ENCODE results near the gene ATRIP.

ATRIP gene

DNA sequence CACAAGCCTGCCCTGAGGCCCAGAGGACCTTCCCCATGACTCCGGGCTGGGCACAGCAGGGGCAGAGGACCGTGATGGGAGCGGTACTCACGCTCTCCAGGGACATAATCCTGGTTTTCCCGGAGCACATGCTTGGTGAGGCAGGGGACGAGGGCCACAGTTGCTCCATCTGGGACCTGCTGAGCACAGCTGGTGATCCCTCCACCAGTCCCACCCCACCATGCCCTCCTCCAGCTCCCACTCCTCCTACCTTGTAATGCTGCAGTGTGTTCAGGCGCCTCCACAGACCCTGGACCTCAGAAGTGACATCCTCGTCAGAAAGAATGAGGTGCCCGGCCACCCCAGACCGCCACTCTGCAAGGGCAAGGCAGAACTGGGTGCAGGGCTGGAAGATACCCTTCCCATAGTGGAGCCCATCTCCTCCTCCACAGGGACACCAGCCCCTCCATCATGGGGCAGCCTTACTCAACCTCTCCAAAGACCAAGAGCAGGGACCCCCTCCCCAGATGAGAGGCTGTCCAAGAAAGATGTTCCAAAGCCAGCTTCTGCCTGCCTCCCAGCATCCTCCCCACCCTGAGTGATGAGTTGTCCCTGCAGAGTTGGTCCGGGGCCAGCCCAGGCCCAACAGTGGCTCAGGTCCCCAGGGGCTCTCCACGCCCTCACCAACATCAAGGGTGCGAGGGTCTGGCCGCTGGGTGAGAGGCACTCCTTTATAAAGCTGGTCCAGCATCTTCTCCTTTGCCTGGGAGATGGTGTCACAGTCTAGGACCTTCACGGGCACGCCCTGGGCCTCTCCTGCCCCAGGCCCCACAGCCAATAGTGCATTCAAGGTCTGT, 36.1 kb upstream of the ATRIP start:
- DNase-seq = no peak

DNA sequence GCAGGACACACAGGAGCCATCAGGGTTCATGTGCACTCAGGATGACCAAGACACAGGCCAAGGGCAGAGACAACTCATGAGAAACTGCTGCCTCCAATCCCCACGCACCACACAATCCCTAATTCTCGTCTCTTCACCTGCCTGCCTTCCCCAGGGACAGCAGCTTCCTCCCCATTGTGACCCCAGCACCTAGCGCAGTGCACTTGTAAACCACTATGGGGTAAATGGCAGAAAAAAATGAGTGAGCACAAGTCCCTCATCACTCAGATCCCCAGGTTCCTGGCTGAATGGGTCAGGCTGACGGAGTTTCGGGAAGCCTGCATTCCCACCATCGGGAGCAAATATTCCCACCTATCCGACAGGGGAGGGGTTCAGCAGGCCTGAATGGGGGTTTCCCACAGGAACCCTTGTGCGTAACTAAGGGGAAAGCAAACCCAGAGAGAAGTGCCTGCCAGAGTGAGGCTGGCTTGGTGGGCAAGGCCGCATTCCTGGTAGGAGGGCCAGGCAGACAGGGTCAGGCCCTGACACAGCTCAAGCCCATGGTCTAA, 35.4 kb upstream of the ATRIP start:
- DNase-seq = no peak

DNA sequence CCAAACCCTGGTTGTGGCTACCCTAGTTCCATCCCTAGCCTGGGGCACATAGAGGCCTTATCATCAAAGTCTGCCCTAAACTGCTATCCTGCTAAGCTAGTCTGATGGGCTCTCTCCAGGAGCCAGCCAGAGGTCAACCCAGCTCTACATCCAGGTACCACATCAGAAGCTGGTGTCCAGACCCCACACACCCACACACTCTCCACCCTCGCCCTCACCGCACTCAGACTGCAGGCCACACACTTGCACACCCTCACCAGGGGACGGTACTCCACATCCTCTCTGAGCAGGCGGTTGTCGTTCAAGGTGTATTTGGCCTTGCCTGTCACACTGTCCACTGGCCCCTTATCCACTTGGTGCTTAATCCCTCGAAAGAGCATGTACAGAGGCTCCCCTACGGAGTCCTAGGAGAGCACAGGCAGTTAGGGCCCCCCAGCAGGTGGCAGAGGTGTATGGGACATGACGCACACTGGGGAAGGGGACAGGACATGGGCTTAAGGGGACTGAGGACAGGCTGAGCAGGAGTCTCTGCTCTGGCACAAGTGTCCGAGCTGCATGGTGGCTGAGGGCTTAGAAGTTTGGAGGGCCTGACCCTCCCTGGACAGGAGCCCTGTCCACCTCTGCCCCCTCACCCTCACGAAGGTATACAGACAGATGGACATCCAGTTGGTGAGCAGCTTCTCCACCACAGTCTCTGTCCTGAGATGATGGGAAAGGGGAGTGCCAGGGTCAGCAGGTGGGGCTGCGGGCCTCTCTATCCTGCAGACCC, 34.7 kb upstream of the ATRIP start:
- no peak for DNase-seq

DNA sequence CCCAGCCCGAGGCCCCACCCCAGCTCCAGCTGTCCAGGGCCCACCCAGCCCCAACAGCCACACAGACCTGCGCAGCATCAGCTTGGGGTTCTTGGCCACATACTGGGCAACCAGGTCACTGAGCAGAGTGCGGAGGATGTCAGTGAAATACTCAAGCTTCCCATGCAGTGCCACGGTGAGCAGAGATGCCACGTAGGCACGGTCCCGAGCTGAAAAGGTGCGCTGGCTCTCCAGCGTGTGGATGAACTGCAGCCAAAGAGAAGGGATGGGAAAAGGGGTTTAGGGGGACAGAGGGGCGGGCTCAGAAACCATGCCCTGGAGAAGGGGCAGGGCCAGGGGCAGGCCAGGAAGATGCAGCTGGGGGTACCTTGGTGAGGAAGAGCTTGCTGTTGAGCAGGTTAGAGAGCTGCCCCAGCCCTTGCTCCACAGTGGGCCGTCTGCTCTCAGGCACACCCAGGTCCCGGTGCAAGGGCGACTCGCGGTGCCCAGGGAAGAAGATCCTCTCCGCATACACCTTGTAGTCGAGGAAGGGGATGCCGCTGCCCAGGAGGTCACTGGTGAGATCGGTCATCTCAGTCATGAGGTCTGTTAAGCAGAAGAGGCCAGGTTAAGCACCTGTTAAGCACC, 34.0 kb upstream of the ATRIP start:
- DNase-seq = no peak

DNA sequence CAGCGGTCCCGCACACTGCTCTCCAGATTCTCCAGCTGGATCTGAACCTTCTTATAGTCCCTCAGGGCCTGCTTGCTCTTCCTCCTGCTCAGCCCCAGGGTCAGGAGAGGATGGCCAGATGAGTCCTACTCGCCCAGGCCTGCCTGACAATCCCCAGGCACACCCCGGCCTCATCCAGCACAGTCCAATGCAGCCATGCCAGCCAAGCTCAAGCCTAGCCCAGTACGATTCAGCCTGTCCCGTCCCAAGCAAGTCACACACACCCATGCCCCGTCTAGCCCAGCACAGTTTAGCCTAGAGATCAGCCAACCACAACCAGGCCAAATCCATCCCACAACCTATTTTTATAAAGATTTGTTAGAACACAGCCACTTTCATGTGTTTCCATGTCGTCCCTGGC, 33.5 kb upstream of the ATRIP start:
- no peak for DNase-seq

DNA sequence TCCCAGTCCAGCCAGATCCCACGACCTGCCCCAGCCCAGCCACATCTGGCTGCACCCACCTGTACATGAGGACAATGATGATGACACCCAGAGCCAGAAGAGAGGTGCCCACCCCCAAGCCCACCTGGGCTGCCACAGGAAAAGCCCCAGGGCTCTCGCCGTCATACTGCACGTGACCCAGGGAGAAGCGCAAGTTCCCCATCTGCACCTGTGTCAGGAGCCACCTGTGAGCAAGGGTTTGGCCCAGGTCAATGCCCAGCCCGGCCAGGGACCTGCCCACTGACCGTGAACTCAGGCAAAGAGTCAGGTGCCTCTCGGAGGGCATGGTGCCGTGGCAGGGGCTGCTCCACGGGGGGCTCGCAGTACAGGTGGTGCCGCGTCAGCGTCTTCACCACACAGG, 32.9 kb upstream of the ATRIP start:
- no peak for DNase-seq

DNA sequence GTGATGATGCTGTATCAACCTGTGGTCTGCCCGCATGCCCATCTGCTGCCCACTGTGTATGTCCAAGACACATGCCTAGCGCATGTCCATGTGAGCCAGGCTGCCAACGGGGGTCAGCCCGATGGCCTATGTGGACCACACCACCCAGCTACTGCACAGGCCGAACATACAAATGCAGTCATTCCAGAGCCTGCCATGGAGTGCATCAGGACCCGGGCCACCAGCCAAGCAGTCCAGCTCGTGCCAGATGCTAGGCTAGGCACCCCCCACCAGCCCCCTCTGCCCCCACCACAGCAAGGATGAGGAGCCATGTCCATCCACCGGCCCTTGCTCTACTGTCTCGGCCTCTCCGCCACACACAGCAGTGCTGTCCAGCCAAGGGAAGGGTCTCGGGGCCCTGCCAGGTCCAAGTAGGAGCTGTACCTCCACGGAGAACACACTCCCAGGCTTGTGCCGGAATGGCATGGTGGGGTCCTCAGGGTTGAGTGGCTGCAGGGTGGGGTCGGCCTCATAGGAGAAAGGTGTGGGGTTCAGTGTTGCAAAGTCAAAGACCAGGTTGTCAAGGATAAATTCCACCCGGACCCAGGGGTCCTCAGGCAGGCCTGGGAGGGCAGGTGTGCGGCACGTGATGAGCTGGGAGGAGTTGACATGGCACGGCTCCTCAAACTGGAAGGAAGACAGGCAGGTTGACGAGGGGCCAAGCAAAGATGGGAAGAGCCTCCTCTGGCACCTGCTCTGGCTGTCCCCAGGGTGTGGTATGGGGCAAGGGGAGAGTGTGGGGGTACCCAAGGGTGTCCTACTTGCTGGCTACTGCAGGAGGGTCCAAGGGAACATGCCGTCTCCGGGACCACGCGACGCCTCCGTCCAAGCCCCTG, 31.9 kb upstream of the ATRIP start:
- no peak for DNase-seq

DNA sequence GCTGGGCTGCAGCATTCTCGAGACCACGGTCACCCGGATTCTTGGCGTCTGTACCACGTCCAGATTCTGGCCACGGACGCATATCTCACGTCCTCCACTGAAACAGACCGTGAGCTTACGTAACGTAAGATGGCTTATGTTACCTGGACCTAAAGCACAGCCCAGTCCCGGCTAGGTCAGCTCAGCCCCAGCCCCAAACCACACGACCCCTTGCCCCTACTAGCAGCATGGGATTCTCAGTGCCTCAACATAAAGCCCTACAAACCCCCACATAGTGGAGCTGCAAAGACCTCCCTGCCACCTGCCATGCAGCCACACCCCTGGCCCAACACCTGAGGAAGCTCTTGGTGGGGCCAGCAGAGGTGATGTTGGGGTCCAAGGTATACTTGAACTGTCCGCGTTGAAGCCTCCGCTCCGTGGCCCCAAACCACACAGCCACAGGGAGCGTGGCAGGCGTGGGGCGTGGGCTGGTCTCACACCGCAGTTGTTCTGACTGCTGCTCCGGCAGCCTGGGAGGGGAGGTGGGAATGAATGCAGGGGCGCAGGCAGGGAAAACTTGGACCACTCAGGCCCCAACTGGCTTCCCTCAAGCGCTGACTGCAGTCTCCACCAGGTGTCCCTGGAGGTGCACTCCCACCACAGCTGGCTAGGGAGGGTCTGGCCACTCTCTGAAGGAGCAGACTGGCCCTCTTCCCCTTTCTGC, 31.1 kb upstream of the ATRIP start:
- DNase-seq = no peak

DNA sequence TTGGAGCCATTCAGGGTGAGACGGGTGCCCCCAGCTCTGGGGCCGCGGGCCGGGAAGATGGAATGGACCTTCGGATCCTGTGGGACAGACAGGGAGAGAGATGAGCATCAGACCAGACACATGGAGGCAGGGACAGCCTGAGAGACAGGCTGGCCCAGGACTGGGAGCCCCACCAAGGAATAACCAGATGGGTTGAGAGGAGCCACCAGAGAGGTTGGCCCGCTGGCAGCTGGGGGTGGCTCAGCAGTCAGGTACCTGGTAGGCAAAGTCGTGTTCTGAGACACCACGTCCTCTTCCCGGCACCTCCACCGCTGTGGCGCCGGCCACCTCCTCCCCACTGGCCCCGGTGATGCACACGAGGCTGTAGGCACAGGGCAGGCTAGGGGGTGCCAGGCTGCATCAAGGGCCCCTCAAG, 30.4 kb upstream of the ATRIP start:
- DNase-seq = no peak

DNA sequence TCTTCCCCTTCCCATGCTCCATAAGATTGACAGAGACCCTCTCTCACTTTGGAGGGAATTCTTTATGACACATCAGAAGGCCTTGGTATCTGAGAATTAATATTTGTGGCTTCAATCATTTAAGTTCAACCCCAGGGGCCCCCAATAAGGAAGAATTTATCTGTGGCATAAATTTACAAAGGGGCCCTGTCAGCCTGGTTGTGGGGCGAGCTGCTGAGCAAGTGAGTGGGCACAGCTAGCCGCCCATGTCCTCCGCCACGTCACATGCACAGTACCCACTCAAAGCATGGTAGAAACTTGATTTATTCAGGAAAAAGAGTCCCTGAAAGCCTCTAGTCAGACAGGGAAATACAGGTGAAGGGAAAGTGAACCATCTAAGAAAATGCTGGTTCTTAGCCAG, 30.0 kb upstream of the ATRIP start:
- no peak for DNase-seq

DNA sequence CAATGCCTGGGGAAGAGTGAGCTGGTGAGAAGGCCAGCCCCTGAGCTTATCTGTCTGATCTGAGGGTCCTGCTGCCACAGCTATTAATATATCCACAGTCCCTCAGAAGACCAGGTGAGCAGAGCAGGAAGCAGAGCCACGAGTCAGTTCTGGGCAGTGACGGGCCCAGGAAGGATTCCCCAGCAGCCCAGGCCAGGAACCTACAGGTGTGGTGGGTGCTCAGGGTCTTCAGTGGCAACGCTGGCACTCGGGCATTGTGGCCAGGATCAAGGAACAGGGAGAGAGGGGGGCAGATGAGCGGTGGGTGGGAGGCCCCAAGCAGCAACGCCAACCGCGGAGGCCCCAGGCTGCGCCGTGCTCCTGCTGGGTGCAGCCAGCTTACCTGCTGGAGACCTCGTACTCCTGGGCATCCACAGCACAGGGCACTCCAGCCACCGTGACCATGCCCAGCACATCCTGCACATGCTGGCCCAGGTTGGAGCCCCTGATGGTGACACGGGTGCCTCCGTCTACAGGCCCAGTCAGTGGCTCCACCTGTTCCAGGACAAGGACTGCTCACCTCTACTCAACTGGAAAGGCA, 28.9 kb upstream of the ATRIP start:
- no peak for DNase-seq

DNA sequence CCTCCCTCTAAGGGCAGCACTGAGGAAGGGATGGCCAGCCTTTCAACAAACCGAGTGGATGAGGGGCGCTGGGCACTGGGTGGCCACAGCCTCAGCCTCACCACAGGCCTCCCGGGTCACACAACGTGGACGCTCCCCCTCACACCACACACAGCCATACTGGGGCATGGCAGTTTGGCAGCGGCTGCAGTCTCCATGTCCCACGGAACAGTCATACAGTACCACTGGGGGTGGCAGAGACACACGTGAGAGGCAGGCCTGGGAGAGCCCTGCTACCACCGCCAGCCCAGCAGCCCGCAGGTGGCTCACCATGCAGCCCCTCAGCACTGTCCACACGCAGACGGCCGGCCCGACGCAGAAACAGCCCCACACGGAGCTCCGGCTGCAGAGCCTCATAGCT, 28.4 kb upstream of the ATRIP start:
- no peak for DNase-seq

DNA sequence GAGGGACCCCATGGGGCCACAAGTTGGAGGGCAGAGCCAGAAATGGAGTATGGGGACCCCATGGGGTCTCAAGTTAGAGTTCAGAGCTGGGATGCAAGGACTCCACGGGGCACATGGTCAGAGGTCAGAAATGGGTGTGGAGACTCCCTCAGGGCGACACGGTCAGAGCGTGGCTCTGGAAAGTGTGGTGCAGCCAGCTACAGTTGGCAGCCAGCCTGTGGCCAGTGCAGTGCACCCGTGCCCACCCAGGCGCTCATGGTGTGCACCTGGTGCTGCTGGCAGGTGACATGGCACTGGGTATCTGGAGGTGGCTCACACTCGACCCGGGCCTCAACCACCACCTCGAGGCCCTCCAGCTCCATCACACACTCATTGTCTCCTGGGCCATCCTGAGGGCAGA, 27.9 kb upstream of the ATRIP start:
- DNase-seq = no peak

DNA sequence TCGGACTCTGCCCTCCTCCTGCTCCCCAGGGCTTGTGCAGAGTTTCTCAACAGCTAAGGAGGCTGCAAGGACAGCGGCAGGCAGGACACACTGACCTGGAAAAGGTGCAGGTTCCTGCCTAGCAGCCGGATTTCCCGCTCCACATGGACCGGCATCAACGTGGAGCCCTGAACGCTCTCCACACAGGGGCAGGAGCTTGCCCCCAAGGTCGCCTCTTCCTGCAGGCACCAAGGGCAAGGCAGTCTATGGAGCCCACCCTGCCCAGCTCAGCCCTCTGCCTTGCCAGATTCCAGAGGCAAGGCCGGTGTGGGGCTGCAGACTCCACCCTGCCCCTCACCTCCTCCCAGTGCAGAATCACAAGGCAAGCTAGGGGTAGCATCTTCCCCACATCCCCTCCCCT, 27.4 kb upstream of the ATRIP start:
- DNase-seq = no peak

DNA sequence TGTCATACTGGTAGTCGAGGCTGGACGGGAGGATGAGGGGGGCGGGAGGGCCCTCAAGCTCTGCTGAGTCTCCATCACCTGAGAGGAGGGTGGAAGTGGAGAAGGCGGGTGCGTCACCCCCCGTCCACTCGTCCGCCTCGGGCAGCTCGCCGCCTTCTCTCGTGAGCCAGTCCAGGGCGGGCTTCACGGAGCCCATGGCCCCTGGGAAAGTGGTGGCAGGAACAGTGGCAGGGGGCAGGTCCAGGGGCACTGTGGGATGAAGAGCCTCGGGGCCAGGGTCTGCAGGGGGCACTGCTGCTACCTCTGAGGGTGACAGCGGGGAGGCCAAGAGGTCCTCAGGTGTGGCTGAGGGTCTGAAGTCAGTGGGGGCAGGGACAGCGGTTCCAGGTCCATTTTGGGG, 26.9 kb upstream of the ATRIP start:
- DNase-seq = no peak

DNA sequence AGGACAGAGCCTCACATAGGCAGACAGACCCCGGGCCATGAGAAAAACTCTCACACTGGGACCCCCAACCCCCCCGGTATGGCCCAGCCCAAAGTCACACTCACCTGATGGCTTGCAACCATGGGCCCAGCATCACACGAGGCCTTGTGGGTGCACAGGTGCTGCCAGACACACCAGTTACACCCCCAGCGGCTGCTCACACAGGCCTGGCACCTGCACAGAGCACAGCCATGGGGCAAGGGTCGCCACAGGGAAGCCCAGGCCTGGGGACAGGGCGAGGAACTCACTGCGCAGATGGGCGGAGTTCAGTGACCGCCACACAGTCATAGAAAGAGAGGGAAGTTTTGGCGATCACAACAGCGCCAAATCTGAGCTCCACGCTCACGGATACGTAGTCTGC, 26.0 kb upstream of the ATRIP start:
- DNase-seq = no peak

DNA sequence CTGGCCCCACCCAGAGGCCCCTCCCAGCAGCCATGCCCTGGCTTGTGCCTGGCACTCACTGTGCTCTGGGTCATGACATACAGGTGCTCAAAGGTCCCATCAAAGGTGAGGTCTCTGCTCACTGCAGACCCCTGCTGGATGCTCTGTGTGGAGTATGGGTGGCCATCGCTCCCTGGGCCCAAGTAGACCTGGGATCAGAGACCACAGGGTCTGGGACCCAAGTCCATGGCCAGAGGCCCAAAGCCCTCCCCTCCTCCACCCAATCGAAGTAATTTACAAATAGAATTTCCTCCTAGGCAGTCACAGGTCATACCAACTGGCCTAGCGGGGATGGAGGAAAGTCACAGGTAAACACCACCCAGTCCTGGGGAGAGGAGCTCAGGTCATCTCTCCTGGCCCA, 24.3 kb upstream of the ATRIP start:
- DNase-seq = no peak

DNA sequence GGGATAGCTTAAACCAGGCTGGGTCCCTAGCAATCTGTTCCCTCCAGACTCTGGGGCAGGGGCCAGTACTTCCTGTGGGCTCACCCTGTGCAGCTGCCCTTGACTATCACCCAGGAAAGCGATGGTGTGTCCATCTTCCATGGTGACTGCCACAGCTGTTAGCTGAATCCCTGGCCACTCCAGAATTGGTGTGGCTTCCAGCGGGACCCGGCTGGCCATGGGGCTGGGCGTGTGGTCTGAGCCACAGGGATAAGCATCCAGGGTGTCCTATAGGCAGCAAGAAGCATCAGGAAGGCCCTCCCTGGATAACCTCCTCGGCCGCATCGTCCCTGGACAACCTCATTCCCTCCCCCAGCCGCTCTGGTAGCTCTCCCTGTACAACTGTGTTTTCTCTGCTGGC, 23.9 kb upstream of the ATRIP start:
- DNase-seq = no peak

DNA sequence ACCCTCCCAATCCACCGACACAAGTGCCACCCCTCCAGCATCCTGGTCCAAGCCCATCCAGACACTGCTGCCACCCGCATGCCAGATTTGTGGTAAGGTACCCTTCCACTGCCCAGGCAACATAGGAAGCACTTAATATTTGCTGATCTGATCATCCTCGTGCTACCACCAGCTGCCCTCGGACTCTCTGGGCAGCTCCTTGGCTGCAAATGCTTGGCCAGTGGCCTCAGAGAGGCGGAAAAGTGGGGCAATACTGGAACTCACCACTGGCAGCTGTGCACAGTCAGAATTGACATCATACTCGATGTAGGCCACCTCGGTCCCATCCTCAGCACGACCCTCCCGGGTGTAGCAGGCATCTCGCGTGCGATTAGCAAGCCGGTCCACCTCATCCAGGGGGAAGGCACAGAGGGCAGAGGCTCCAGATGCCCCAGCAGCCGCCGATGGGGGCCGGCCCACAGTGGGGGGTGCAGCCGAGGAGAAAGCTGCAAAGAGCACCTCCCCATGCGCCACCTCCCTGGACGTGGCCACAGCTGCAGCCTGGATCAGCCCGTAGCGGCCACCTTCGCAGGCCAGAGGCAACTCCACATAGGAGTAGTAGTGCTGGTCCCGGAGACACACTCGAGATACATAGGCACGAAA, 23.2 kb upstream of the ATRIP start:
- no peak for DNase-seq

DNA sequence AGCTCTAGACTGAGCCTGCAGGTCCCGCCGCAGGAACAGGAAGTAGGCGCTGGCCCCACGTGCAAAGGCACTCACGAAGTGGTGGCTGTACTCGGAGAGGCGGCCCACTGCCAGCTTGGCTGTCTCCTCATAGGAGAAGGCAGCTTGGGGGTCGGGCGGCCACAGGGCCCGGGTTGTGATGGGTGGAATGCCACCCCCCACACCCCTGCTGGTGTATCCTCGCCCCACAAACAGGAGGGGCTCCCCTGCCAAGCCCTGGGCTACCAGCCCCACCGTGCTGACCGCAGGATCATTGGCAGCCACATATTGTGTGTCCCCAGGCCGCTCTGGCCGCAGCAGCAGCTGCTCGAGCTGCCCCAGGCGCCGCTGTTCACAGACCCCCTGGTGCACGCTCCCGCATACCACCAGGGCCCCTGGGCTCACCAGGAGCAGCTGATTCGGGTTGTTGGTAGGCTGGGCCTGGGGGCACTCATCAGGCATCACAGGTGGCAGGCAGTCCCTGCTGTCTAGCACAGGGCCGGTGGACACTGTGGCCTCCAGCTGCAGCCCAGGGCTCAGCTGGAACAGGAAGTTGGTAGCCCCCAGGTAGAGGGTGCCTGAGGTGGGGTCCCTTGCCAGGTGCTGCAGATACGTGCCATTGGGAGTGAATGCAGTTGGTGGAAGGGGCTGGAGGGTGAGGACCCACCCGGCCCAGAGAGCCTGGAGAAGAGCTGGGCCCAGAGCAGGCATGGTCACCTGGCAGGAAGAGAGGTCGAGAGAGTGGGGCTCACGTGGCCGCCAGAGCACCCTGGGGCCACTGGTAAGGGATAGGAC, 22.4 kb upstream of the ATRIP start:
- no peak for DNase-seq

Data from NCI-H345 (cell line).